HCT116 (cell line): Measurements from ENCODE around the gene PRPSAP1.

Source experiments
- POLR2AphosphoS5 ChIP-seq: IDR thresholded peaks from 2 replicates; pipeline ENCODE4 v1.6.1; 2011; ENCODE audit warnings: mild to moderate bottlenecking, low read depth, low read length, moderate library complexity
- ZNF274 ChIP-seq: fragments of 200-500 bp; sonication (Bioruptor generic); IDR thresholded peaks from 2 replicates; pipeline ENCODE4 v1.6.1; 2014; ENCODE audit warnings: mild to moderate bottlenecking, low read depth, low read length, inconsistent platforms
- TF ChIP-seq, protein P1 (sequence below): IDR thresholded peaks from 2 replicates; pipeline ENCODE4 v1.6.1; 2012; ENCODE audit warnings: low read depth
- TF ChIP-seq, protein P2 (sequence below), 3 experiments: fragments of 200-600 bp in 1 of 3; sonication (generic) in 1 of 3; IDR thresholded peaks in 2 of 3; conservative IDR thresholded peaks in 1 of 3; 2 replicates each; pipeline ENCODE4 v1.5.1; 2012 to 2017; ENCODE audit warnings: low read depth in 2 of 3, low read length in 2 of 3, antibody characterized with exemption in 1 of 3, borderline replicate concordance in 1 of 3, control low read depth in 1 of 3, mild to moderate bottlenecking in 1 of 3, mixed read lengths in 1 of 3, mixed run types in 1 of 3, moderate library complexity in 1 of 3; ENCODE audit not compliant: insufficient read depth in 1 of 3

DNA sequence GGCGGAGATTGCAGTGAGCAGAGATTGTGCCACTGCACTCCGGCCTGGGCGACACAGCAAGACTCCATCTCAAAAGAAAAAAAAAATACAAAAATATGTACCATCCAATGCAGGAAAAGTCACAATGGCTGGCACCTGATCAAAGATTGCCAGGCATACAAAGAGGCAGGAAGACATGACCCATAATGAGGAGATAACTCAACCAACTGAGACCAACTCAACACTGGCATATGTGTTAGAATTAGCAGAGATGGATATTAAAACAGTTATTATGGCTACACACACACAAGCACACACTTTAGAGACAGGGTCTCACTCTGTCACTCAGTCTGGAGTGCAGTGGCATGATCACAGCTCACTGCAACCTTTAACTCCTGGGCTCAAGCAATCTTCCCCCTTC lies 56.3 kb downstream of the PRPSAP1 start:
- TF ChIP-seq, protein P1, sequence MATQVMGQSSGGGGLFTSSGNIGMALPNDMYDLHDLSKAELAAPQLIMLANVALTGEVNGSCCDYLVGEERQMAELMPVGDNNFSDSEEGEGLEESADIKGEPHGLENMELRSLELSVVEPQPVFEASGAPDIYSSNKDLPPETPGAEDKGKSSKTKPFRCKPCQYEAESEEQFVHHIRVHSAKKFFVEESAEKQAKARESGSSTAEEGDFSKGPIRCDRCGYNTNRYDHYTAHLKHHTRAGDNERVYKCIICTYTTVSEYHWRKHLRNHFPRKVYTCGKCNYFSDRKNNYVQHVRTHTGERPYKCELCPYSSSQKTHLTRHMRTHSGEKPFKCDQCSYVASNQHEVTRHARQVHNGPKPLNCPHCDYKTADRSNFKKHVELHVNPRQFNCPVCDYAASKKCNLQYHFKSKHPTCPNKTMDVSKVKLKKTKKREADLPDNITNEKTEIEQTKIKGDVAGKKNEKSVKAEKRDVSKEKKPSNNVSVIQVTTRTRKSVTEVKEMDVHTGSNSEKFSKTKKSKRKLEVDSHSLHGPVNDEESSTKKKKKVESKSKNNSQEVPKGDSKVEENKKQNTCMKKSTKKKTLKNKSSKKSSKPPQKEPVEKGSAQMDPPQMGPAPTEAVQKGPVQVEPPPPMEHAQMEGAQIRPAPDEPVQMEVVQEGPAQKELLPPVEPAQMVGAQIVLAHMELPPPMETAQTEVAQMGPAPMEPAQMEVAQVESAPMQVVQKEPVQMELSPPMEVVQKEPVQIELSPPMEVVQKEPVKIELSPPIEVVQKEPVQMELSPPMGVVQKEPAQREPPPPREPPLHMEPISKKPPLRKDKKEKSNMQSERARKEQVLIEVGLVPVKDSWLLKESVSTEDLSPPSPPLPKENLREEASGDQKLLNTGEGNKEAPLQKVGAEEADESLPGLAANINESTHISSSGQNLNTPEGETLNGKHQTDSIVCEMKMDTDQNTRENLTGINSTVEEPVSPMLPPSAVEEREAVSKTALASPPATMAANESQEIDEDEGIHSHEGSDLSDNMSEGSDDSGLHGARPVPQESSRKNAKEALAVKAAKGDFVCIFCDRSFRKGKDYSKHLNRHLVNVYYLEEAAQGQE: no peak
- no peak for TF ChIP-seq ZNF274
- TF ChIP-seq, protein P2, sequence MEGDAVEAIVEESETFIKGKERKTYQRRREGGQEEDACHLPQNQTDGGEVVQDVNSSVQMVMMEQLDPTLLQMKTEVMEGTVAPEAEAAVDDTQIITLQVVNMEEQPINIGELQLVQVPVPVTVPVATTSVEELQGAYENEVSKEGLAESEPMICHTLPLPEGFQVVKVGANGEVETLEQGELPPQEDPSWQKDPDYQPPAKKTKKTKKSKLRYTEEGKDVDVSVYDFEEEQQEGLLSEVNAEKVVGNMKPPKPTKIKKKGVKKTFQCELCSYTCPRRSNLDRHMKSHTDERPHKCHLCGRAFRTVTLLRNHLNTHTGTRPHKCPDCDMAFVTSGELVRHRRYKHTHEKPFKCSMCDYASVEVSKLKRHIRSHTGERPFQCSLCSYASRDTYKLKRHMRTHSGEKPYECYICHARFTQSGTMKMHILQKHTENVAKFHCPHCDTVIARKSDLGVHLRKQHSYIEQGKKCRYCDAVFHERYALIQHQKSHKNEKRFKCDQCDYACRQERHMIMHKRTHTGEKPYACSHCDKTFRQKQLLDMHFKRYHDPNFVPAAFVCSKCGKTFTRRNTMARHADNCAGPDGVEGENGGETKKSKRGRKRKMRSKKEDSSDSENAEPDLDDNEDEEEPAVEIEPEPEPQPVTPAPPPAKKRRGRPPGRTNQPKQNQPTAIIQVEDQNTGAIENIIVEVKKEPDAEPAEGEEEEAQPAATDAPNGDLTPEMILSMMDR (IDR thresholded peaks at IDR 0.05 in 2 of 3, conservative IDR thresholded peaks at IDR 0.05 in 1 of 3; ENCODE audit: borderline replicate concordance in 1 of 3, insufficient read depth in 1 of 3, low read depth in 2 of 3, low read length in 2 of 3): no peak
- TF ChIP-seq POLR2AphosphoS5: no peak
